SH-SY5Y (cell line): ENCODE results near the gene CYP1A2.

Experiments used
- GATA2 ChIP-seq: IDR thresholded peaks from 2 replicates; pipeline ENCODE4 v1.6.1; 2011; ENCODE audit warnings: mild to moderate bottlenecking, low read depth, low read length
- GATA3 ChIP-seq: IDR thresholded peaks from 2 replicates; pipeline ENCODE4 v1.6.1; 2011; ENCODE audit warnings: low read depth, mild to moderate bottlenecking, low read length, moderate library complexity

DNA sequence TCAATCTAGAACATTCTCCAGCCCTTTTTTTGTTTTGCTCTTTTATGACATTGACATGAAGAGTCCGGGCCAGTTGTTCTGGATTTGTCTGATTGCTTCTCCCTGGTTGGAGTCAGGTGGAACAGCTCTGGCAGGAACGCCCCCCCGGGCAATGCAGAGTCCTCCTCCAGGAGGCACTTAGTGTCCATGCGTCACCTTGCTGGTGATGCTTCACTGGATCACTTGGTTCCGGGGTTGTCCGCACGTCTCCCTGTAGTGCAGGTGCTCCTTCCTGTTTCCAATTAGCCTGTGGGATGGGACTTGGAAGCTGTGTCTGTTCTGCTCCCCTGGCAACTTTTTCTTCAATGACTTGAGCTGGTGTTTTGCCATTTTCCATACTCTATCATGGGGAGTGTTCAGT lies 43.0 kb downstream of the CYP1A2 start:
- no peak for TF ChIP-seq GATA3
- TF ChIP-seq GATA2 = no peak
